Activated CD8-positive, alpha-beta memory T cell treated with anti-CD3 and anti-CD28 coated beads for 48 hours (primary cell): ENCODE results near the gene LRP1B.

ENCODE experiments used
- DNase-seq, 3 experiments: peaks; one replicate each; pipeline ENCODE4 v3.0.0-alpha.2; 2020; ENCODE audit warnings: low read depth in 2 of 3, low spot score in 2 of 3

Gene LRP1B

DNA sequence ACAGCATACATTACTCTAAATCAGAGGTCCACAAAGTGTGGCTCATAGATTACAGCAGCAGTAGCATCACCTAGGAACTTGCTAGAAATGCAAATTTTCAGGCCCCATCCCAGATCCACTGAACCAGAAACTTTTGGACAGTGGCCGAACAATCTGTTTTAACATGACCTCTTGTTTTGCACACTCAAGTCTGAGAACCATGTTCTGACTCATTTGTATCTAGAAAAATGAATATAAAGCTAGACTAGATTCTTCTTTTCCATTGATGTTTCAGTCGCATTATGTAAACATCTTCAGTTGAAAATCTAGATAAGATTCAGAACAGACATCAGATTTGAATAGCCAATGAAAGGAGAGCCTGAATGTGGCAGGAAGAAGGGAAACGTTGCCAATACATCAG lies 608.8 kb downstream of the LRP1B start:
- no peak for DNase-seq

DNA sequence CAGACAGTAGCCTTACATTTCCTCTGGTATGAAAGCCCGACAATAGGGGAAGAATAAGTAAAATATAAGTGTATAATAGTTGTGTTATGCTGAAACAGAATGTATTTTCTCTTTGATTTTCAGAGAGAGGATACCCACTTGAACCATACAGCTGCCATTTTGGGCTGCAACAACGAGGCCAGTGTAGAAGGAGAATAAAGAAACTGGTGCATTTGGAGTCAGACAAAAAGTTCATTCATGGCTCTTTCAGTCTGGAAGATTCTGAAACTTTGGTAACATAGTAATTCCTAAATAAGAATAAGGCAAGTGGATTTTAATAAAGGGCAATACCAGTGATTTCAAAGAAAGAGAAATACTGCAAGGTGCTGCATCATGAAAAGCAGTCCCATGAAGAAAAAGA lies 610.9 kb downstream of the LRP1B start:
- DNase-seq = no peak

DNA sequence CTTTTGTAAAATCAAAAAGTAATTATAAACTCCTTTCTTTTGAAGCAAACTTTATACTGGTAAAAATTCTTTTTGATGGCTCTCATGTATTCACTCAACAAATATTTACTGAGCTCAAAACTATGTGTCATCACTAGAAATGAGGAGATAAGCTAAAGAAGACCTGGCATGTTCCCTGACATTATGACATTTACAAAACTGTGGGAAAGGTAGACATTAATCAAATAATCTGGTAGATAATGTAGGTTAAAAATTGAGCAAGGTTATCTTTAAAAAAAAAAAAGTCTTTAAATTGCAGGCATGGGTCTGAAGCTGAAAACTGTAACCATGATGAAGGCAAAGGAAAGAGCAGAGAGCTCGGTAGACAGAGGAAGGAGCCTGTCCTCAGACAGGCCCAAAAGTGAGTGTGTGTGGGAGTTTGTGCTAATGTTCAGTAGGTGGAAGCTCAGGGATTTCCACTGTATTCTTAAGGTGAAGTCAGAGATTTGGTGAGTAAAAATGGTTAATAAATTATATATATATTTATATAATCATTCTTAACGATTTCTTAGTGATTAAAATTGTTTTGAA lies 612.9 kb downstream of the LRP1B start:
- DNase-seq = no peak

DNA sequence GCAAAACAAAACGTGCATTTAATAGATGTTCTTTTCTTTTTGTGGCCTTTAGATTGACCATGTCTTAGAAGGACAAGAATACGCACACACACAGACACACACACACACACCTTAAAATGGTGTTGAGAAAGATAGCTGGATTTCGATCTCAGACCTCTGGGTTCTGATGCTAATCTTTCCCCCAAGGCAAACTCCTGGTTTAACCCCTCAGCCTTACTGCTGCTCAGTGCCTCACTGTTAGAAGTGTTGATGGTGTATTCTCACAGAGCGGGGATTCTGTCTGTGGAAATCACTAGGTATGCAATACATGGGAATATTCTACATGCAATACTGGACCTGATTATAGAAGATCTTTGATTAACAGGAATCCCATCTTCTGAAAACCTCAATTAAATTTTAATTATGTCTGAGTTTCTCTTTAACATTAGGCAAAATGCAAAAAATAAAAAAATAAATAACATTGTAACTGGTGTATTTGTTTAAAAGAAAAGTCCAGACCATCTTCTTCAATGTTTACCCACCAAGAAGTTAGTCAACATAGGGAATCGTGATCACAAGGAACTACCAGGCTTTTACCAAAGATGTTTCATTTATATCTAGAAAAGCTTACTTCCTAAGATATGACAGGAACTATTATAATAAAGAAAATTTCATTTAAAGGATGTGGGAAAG lies 613.5 kb downstream of the LRP1B start:
- DNase-seq = no peak

DNA sequence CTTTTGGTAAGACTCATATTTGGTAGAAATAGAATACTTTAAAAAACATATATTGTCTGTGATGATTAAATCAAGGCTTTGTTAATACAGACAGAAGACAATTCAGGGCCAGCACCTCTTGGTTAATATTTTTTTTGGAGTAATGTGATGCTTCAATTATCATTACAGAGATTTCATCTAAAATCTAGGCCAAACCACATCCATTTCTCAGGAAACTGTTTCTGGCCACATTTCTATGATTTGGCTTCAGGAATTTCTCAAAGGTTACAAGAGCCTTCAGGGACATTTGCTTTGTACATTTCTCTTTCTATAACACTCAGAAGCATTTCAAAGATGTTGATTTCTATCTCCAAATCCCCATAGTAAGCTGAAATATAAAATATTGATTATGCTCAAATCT lies 614.9 kb downstream of the LRP1B start:
- DNase-seq = no peak

DNA sequence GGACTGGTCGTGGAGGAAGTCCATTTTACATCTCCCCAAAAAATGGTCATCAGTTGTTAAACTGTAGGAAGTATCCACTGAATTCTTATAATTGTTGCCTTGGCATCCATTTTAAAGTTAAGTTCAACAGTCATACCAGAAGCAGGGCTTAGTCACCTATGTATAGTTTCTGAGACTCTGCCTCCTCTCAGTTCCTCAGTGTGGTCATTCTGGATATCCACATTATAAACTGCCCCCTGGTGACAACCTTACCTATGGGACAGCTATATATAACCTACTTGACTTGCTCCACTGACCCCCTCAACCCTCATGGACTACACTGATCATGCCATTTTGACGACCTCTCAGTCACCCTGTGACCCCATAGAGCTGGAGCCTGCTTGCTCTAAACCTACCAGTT lies 617.0 kb downstream of the LRP1B start:
- DNase-seq = no peak

DNA sequence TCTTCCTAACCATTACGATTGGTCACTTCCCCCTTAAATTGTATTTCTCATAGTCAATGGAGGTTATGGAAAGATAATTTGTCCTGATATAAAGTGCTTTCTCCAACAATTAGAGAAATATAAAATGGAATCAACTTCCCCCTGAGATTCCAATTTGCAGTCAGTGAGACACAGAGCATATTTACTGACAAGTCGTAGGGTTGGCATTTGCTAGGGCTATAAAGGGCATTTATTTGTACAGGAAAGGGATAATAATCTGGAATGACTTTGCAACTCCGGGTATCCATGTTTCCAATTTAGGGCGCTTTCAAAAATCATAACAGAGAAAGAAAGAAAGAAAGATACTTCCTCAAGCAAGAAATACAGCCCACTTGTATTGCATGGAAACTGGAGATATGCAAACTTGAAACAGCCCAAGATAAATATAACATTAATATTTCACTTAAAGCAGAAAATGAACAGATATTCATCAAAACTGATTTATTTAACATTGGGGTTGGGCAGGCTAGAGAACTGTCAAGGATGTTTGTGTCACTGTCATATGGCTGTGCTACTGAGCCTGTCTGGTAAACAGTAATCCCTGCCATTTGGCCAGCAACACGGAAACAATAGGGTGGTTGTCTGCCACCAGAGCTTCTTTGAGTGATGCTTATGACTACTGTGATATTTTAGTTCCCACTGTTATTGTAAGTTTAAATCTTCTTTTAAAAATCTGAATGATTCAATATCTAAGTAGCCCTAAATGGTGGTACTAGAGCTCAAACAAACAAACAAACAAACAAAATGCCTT lies 621.8 kb downstream of the LRP1B start:
- DNase-seq = no peak

DNA sequence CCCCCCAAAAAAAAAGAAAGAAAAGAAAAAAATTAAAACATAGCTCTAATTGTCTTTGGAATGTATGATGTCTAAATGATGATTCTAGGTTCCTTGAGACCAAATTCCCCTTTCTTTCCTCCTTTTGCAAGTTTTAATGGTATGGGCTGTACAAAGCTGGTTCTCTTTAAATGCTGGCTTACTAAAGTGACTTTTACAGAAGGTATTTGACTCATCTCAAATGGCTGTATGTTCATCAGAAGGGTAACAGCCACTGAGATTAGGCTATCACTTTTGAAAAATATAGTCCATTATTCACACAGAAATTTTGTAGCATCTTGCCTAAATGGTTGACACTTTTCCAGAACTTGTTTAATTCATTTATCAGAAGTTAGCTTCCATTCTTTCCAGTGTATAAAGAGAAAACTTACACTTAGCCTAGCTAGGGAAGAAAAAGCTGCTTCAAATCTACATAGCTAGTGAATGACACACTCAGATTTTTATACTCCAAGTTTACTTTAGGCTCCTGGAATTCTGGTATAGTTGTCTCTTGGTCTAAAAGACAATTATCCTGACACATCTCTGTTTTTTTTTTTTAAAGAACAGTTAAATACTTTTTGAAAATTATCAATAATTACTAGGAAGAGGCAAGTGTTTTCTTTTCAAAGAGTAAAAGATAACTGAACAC lies 622.6 kb downstream of the LRP1B start:
- no peak for DNase-seq

DNA sequence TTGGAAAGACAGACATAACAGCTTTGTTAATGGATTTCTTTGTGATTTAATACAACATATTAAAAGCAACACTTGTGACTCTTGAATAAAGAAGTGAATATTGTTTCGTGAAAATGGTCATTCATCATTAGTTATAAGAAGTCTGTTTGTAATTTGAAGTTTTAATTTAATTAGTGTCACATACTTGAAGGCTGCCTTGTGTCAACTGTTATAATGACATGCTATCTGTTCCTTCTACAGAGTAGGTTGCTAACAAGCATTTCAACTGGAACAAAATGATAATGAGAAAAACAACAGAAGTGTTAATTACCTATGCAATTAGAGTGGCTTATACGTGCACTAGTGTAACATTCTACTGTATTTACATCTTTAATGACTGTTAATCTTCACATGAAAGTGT lies 624.7 kb downstream of the LRP1B start:
- DNase-seq = no peak

DNA sequence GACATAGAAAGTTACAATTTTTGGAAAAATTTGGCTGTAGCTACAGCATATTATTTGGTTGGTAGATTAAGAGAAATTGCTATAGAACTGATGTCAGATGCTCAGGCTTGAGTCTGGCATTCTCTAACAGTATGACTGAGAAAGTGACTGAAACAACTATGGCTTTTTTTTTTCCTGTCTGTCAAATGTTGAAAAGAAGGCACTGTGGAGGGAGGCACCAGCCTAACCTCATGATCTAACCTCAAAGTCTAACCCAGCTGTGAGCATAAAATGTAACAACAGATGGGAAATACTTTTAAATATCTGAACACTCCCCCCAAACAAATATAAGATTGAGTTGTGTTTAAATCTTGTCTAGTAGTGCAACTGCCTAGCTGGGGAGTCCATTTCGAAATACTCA lies 629.1 kb downstream of the LRP1B start:
- DNase-seq = no peak

DNA sequence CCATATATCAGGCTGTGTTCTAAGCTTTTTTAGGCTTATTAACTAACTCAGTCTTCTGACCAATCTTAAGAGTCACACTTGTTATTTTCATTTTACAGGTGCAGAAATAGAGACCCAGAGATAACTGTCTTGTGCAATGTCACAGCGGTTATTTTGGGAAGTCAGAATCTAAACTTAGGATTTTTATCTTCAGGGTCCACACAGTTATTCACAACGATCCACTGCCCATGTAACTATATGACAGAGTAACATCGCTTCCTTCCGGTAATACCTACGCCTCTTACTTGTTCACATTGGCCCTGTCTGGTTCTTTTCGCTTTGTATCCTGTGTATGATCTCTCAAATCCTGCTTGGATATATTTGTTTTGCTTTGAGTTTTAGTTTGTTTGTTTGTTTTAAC lies 631.7 kb downstream of the LRP1B start:
- no peak for DNase-seq

DNA sequence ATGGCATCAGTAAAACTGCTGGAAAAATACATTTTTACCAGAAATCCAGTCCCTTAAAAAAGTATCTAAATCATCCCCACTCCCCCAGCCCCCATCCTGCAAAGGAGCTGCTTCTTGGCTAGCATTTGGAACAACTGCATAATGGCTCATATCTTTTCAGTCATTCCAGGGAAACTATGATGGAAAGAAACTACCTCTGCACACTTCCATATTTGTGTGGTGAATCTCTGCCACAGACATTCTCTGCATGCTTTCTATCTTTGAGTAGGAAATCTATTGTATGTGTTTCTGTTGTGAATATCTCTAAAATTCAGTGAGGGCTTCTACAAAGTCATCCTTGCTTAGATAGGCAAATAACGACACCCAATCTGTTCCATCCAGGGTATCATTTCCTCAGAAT lies 632.3 kb downstream of the LRP1B start:
- DNase-seq = no peak

DNA sequence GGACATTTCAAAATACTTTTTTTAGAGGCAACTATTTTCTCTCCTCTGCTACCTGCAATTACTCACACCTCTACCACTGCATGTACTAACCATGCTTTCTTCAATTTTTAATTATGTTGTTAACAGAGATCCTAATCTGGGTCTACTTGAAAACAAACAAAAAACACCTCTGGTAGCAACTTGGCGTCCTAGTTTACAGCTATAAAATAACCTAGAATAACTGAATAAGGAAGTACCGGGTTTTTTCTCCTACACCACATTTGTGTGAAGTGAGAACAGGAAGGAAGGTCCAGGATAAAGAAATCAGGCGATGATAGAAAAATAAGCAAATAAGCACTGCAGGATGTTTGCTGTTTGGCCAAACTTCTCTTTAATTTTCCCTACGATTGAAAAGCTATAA lies 633.5 kb downstream of the LRP1B start:
- no peak for DNase-seq

DNA sequence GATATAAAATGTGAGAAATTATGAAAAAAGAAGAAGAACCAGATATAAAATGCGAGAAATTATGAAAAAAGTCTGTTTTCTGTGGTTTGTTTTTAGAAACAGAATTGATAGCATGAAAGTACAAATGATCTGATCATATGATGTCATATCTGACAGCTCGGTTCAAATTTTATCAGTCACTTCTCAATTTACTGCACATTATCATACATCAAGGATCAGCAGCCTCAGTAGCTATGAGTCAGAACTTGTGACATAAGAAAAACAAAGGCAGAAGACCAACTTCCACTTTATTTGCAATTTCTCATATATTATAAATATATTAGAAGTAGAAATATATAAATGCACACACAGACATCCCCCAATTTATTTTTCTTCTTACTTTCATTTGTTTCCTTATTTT lies 634.0 kb downstream of the LRP1B start:
- no peak for DNase-seq

DNA sequence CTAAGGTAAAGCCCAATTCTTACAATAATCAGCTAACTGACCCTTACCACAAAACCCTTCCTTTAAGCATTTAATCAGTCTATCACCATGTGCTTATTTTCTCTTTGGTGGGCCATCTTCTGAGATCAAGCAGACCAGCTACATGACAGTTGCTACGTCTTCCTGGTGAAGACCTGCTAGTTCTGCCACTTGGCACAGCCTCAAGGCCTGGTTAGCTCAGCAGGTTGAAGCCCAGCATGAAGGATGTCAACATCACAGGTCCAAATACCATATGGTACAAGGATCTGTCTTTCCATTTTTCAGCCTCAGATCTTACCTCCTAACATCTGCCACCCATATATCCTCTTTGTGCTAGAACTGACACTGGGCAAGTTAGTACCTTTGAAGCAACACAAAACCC lies 636.9 kb downstream of the LRP1B start:
- no peak for DNase-seq

DNA sequence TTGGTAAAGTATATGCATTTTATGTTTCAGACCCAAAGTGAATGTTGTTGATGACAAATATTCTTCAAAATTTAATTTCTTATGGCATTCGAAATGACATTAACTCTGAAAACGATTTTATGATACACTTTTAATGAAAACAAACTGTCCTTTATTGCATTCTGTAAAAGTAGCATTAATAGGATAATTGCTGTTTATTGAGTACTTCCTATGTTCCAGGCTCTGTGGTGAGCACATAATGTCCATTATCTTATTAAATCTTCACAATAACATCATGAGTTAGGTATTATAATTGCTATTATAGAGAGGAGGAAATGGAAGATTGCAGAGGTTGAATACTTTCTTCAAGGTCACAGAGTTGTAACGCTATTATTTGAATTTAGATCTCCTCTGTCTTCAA lies 638.0 kb downstream of the LRP1B start:
- no peak for DNase-seq

DNA sequence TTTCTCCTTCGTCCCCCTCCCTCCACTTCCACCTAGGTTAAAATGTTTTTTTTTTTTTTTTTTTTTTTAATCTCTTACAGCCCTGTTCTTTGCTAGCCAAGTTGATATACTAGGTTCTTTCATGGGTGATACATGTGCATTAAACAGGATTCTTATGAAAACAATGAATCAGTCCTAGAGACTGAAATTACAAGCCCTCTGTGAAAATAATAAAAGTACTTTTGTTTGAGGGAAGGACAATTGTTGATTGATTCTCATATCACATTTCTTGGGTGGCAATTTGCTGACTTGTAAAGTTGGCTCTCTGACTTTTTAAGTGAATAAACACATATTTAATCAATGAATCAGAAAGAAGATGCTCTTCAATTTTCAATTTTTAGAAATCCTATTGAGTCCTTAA lies 639.9 kb downstream of the LRP1B start:
- DNase-seq = no peak

DNA sequence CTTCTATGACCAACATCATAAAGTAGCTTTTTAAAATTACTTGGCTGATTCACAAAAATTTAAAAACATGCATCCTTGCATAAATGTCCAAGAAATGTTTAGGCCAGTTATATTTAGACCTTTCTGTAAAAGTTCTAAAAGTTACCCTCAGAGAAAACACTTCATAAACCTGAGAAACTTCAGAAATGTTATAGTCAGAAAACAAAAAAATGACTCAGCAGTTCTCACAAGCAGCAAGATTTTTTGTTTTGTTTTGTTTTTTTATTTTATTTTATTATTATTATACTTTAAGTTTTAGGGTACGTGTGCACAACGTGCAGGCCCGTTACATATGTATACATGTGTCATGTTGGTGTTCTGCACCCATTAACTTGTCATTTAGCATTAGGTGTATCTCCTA lies 648.1 kb downstream of the LRP1B start:
- no peak for DNase-seq

DNA sequence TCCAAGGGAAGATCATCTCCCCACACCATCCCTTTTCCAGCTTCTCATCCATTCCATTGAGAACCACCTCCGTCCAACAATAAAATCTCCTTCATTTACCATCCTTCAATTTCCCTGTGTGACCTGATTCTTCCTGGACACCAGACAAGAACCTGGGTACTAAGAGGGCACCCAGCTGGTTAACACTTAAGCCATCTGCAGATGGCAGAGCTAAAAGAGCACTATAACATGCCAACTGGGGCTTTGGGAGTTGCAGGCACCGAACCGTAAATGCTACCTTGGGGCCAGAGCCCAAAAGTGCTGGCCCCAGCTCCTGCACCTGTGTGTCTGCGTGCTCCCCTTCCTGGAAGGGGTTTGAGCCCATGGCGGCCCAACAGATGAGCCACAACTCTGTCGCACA lies 655.0 kb downstream of the LRP1B start:
- DNase-seq = no peak

DNA sequence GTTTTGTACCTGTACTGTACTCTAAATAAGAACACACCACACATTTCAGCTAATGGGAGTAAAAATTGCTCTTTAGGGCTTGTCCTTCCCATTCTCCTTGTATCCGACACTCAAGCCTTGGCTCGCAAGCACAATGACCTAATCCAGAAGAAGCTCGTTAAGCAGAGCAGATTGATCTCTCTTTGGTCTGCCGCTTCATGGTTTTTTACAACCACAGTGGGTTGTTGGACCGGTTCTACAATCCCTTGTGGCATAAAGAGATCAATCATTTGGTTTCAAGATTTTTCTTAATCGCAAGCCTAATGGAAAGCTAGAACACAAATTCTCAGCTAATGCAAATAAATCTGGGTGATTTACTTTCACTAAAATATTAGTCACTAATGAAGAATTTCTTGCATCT lies 662.1 kb downstream of the LRP1B start:
- DNase-seq = no peak

DNA sequence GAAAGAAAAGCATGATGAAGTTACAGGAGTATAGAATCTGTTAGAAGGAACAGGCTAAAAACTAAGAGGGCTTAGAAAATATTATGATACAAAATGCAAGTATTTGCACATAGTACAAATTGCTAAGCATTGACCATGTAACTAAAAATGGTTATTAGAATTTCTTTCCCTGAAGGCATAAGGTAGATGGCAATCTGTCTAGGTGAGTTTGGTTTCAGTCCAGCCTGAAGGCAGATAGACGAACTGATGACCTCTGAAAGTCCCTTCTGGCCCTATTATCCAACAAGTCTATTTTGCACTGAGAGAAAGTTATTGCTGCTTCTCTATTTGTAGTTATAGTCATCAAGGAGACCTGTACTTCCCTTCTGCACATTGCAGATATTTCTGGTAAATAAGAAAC lies 663.5 kb downstream of the LRP1B start:
- DNase-seq = no peak

DNA sequence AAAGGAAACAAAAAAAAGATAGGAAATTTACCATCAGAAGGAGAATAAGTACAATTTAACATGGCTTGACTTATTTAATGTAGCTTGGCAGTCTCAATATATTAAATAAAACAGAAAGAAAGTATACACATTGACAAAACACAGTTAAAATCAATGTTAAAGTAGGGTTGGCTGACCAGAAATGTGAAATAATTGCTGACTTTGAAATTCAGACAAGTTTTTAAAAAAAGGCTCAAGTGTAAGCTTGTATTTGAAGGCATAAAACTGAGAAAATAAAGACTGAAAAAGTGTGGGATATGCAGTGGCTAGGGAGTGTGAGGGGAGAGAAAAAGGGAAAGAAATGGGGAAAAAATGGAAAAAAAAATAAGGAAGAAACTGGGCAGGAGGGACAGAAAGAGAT lies 665.8 kb downstream of the LRP1B start:
- DNase-seq = no peak
